HCT116 (cell line): ENCODE data around the gene OSBP2.

ENCODE experiments used
- CBX3 ChIP-seq: IDR thresholded peaks from 2 replicates; pipeline ENCODE4 v1.6.1; 2012; ENCODE audit warnings: low read depth
- CTCF ChIP-seq, 3 experiments: fragments of 200-600 bp in 1 of 3; sonication (generic) in 1 of 3; IDR thresholded peaks in 2 of 3; conservative IDR thresholded peaks in 1 of 3; 2 replicates each; pipeline ENCODE4 v1.5.1; 2012 to 2017; ENCODE audit warnings: low read depth in 2 of 3, low read length in 2 of 3, antibody characterized with exemption in 1 of 3, borderline replicate concordance in 1 of 3, control low read depth in 1 of 3, mild to moderate bottlenecking in 1 of 3, mixed read lengths in 1 of 3, mixed run types in 1 of 3, moderate library complexity in 1 of 3; ENCODE audit not compliant: insufficient read depth in 1 of 3
- EZH2 ChIP-seq: fragments of 200-600 bp; sonication (generic); IDR thresholded peaks from 2 replicates; pipeline ENCODE4 v1.6.1; 2017; ENCODE audit warnings: antibody characterized with exemption, mixed run types
- POLR2A ChIP-seq: IDR thresholded peaks from 2 replicates; pipeline ENCODE4 v1.7.0; 2011; ENCODE audit warnings: borderline replicate concordance; ENCODE audit not compliant: insufficient read depth, insufficient read length; ENCODE audit errors: extremely low read depth
- POLR2AphosphoS5 ChIP-seq: IDR thresholded peaks from 2 replicates; pipeline ENCODE4 v1.6.1; 2011; ENCODE audit warnings: mild to moderate bottlenecking, low read depth, low read length, moderate library complexity
- REST ChIP-seq: IDR thresholded peaks from 2 replicates; pipeline ENCODE4 v1.6.1; 2012; ENCODE audit warnings: low read depth
- SRF ChIP-seq: IDR thresholded peaks from 2 replicates; pipeline ENCODE4 v1.6.1; 2012; ENCODE audit warnings: low read depth
- ZBTB33 ChIP-seq: IDR thresholded peaks from 2 replicates; pipeline ENCODE4 v1.6.1; 2011; ENCODE audit warnings: mild to moderate bottlenecking, low read length, moderate library complexity; ENCODE audit not compliant: insufficient replicate concordance; ENCODE audit errors: extremely low read depth
- ZFX ChIP-seq: fragments of 450-650 bp; IDR thresholded peaks from 2 replicates; pipeline ENCODE4 v1.6.1; 2017

GRCh38 chr22:30717331-30717921, 22.8 kb downstream of the OSBP2 start:
- TF ChIP-seq POLR2A, result no peak
- no peak for TF ChIP-seq CTCF (IDR thresholded peaks at IDR 0.05 in 2 of 3, conservative IDR thresholded peaks at IDR 0.05 in 1 of 3; ENCODE audit: borderline replicate concordance in 1 of 3, insufficient read depth in 1 of 3, low read depth in 2 of 3, low read length in 2 of 3)
- no peak for TF ChIP-seq REST
- TF ChIP-seq CBX3, result peak; percentile 42; the same call in 1 of the 2 replicates
- TF ChIP-seq ZFX, result no peak
- TF ChIP-seq EZH2, result no peak
- TF ChIP-seq POLR2AphosphoS5, result peak; percentile 31; the same call in 1 of the 2 replicates
- TF ChIP-seq SRF, result no peak
- TF ChIP-seq ZBTB33, result no peak
